ENCODE measurements around the gene SAMD8.
"Not testable (repeated sequence)": the region's sequence is repeated elsewhere in the genome, so short reads cannot be mapped to it uniquely, and the experiment has no call there.

SAMD8 gene

DNA sequence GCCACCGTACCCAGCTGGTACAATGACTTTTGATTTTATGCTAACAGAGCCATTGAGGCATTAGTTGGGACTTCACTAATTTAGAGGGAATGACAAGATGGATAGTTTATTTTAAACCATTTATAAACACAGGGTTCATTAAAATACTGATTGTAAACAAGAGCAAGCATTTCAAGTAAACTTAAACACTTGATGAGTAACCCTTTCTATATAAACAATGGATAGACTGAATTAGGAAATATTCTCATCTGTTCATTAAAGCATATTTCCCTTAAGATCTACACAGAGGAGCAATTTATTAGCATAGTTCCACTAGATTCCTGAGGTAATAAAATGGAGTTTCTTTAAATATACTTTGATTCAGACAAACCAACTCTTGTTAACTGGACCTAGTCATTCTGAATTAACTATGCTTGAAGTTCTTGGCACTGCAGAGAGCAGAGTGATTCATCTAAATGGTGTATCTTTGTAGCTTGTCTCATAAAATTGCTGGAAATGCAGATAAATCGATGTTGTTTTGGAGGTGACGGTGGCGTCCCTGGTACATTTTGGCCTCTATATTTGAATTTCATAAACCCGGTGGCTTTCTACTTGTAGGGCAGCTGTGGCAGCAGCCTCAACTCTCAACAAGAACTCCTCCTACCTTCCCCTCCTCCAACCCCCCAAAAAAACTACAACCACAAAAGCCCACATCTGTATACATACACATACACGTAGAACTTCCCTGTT is 83.7 kb downstream of the SAMD8 start:
- no peak for DNase-seq (ENCODE audit: low read depth)

DNA sequence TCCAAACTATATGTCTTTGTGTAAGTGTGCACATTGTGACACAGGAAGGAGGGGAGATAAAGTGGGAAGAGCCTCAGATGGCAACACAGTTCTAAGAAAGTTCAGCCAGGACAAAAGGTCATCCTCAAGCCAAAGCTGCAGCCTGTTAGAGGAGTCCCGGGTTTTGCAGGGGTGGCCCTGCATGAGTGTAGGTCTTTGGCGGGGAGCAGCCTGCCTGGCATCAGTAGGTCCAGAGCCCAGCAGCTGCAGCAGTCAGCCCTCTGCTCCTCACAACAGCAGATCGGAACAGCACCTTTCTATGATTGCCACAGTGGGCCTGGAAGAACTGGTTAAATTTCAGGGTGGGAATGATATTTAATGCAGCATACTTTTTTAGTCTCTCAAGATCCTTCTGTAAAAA is 85.6 kb downstream of the SAMD8 start:
- no peak for DNase-seq (ENCODE audit: low read depth)

DNA sequence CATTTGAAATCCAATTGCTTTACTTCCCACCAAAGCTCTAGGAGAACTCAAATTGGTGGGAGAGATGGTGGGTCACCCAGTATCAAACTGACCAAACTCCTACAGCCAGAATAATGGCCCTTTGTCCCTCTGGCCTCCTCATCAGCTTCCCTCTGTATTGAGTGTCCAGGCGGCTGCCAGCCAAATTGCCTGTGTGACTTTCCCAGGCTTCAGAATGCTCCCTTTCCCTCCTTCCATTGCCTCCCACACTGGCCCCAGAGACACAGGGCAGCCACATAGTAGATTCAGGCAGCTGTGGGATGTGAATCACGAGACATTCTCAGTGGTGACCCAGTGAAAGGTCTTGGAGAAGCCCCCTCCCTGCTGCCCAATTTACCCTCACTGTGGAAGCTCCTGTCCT is 86.5 kb downstream of the SAMD8 start:
- no peak for DNase-seq (ENCODE audit: low read depth)

DNA sequence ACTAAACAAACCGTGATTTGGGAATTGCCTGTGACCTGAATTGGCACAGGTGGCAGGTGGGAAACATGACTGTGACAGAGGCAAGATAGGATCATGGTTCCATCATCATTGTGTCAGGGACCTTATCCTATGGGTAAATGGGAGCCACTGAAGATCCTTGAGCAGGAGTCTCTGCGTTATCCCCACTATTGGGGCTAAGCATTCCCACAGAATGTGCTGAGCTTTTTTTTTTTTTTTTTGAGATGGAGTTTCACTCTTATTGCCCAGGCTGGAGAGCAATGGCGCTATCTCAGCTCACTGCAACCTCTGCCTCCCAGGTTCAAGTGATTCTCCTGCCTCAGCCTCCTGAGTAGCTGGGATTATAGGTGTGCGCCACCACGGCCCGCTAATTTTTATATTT is 88.5 kb downstream of the SAMD8 start:
- not testable (repeated sequence) for DNase-seq (ENCODE audit: low read depth)

DNA sequence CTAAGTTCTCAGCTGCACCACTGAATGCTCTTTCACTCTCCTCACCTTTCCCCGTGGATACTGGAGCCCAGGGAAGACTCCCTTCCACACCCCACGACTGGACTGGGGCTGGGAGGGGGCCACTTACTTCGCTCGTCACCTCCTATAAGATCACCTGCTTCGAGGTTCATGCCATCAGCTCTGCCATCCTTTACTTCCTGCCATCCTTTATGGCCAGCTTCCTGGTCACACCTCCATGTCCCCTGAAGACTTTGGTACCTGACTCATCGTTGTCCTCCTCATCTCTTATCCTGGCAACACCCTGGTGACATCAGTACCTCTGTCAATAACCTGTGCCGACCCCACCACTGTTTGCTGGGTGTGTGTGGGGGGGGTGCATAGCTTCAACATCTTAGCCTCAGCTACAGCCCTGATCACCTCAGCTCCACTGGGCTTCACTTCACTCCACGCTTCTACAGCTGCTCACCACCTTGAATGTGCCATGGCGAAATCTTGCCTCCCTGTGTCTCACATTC is 90.4 kb downstream of the SAMD8 start:
- DNase-seq (ENCODE audit: low read depth), result no peak

DNA sequence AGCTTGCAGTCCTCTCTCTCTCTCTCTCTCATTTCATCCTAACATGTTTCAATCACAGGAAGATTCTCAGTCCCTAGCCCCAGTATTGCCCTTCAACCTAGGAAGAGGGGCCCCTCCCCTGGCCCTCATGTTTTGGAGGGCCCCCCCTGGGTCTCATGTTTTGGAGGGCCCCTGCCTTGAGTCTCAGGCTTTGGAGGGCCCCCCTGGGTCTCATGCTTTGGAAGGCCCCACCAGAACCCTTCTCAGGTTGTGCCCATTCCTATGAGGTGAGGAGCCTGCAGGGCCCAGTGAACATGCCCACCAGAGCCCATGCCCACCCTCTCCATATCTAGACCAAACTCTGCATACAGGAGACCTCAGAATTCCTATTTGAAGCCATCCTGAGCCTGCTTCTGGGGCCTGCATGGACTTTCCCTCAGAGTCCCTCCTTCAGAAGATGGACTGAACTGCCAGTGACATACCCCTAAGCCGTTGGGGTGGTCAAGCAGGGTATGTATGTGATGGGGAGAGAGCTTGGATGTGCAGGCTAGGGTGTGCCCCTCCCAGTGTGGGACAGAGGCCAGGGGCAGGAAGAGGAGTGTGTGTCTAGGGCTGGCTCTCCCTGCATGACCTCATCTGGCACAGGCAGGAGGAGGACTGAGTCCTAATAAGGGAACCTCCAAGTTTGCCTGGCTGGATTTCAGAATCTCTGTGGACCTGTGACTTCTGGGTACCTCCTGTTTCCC is 91.0 kb downstream of the SAMD8 start:
- no peak for DNase-seq (ENCODE audit: low read depth)

DNA sequence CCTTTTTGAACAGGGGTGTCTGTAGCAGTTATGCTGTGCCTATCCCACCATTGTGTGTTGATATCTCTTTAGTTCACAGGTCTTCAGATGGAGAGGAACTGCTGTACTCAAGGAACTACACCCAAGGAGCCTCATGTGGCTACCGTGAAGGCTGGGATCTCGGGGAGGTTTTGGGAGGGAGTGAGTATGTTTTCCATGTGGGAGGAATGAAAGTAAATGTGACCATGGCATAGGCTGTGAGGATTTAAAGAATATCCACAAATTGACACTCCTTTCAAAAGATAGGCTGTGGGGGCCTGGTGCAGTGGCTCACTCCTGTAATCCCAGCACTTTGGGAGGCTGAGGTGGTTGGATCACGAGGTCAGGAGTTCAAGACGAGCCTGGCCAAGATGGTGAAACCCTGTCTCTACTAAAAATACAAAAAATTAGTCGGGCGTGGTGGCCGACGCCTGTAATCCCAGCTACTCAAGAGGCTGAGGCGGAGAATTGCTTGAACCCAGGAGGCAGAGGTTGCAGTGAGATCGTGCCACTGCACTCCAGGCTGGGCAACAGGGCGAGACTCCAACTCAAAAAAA is 91.7 kb downstream of the SAMD8 start:
- not testable (repeated sequence) for DNase-seq (ENCODE audit: low read depth)

DNA sequence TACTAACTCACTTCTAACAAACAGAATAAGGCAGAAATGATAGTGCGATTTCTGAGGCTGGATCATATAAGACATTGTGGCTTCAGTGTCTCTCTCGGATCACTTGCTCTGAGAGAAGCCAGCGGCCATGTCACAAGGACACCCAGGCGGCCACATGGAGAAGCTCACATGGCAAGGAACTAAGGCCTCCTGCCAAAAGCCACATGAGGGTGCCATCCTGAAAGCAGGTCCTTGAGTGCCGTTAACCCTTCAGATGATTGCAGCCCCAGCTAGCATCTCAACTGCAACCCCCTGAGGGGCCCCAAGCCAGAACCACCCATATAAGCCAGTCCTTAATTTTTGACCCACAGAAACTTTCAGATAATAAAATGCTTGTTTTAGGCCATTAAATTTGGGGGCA is 92.3 kb downstream of the SAMD8 start:
- no peak for DNase-seq (ENCODE audit: low read depth)

DNA sequence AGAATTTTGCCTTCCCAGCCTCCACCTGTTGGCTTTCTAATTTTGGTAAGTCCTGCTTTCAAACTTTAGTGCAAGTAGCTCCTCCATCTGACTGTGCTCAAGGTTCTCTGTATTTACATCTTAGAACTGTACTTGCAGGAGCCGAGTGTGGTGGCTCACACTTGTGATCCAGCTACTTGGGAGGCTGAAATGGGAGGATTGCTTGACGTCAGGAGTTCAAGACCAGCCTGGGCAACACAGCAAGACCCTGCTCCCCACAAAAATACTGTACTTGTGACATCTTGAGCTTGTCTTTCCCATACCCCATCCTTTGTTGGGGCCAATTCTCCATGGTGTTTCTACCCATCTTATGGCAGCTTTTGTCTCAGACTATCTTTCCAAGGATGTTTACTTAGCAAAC is 94.5 kb downstream of the SAMD8 start:
- DNase-seq (ENCODE audit: low read depth), result no peak

DNA sequence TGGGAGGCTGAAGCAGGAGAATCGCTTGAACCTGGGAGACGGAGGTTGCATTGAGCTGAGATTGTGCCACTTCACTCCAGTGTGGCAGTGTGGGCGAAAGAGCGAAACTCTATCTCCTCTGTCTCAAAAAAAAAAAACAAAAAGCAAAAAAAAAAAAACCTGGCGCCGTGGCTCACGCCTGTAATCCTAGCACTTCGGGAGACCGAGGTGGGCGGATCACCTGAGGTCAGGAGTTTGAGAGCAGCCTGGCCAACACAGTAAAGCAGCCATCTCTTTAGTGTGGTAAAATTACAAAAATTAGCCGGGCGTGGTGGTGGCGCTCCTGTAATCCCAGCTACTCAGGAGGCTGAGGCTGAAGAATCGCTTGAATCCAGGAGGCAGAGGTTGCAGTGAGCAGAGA is 95.2 kb downstream of the SAMD8 start:
- DNase-seq (ENCODE audit: low read depth), result not testable (repeated sequence)

DNA sequence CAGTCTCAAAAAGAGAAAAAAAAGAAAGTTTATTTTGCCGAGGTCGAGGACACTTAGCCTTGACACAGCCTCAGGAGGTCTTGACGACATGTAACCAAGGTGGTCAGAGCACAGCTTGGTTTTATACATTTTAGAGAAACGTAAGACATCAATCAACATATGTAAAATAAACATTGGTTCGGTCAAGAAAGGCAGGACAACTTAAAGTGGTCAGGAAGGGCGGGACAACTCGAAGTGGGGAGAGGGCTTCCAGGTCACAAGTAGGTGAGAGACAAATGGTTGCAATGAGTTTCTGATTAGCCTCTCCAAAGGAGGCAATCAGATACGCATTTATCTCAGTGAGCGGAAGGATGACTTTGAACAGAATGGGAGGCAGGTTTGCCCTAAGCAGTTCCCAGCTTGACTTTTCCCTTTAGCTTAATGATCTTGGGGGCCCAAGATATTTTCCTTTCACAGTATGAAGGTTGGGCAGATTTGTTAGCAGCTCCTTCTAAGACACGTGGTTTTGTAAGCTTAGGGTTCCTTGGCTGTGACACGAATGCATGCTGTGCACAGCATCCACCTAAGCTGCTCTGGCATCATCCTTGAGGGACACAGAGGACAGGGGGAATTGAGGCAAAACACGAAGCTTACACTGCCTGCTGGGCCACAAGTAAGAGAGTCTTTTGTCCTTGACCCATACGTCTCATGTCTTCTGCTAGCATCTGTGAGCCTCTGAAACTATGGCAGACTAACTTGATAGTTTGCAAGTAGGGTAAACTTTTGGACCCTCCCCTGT is 95.8 kb downstream of the SAMD8 start:
- DNase-seq (ENCODE audit: low read depth), result no peak

DNA sequence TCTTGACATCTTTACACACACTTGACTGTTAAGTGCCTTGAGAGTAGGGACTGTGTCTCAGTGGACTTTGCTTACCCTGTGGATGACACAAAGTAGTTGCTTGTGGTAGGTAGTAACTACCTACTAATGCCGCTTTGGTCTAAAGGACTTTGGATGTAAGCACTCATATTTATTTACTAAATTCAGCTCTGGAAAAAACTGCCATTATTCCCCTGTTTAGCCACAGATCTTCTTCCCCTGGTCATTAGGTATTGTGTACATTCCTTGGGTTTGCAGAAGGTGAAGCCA is 96.3 kb downstream of the SAMD8 start:
- DNase-seq (ENCODE audit: low read depth), result no peak

DNA sequence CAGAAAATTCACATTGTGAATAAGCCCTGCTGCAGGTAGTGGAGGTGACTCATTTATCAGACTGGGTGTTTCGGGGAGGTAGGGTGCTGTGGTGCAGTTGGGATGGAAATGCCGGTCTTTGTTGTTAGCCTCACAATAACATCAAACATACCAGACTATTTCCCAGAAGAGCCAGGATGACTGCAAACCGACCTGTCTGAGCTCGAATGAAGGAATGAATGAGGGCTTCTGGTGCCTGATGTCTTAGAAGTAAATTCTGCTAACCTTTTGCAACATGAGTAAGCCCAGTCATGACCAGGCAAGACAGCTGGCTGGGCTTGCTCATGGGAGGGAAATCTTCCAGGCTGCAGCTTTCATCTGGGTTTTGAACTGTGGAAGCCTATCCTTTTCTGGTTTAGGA is 96.7 kb downstream of the SAMD8 start:
- no peak for DNase-seq (ENCODE audit: low read depth)

DNA sequence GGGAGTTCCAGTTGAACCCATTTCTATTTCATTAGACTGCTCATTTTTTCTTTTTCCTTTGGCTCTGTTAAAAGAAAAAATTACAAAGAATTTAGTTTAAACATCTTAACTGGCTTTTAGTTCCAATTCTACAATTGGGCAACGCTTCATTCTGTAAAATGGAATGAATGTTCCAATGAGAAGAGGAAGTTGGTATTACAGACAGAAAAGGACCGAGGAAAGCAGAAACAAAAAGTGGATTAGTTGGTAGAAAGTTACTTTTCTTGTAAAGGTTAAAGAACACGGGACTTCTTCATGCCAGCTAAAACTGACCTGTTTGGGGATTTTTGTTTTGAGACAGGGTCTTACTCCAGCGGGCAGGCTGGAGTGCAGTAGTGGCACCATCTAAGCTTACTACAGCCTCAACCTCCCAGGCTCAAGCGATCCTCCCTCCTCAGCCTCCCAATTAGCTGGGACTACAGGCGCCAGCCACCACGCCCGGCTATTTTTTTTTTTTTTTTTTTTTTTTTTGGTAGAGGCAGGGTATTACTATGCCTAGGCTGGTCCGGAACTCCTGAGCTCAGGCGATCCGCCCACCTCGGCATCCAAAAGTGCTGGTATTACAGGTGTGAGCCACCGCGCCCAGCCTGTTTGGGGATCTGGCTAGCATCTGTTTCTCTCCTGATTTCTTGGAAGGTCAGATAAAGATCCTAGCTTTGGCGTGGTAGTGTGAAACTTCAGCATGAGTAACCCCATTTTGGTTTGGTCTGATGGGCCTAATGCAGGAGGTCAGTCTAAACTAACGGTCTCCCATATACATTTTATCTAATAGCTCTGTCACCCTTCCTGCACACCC is 97.8 kb downstream of the SAMD8 start:
- DNase-seq (ENCODE audit: low read depth), result no peak

DNA sequence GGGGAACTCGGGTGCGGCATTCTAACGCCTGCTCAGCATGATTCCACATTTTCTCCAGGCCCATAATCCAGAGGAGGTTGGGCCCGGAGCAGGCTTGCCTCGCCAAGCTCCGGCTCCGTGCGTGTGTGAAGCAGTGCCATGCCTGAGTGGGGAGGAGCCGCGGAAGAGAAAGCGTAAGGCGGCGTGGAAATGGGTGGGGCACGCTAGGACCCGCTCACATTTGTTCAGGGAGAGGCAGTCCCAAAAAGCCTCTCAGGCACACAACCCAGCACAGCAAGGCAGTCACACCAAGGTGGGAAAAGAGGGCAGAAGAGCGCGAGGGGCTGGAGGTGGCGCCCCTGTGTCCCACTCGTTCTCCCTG is 98.4 kb downstream of the SAMD8 start:
- DNase-seq (ENCODE audit: low read depth), result peak; percentile 37

DNA sequence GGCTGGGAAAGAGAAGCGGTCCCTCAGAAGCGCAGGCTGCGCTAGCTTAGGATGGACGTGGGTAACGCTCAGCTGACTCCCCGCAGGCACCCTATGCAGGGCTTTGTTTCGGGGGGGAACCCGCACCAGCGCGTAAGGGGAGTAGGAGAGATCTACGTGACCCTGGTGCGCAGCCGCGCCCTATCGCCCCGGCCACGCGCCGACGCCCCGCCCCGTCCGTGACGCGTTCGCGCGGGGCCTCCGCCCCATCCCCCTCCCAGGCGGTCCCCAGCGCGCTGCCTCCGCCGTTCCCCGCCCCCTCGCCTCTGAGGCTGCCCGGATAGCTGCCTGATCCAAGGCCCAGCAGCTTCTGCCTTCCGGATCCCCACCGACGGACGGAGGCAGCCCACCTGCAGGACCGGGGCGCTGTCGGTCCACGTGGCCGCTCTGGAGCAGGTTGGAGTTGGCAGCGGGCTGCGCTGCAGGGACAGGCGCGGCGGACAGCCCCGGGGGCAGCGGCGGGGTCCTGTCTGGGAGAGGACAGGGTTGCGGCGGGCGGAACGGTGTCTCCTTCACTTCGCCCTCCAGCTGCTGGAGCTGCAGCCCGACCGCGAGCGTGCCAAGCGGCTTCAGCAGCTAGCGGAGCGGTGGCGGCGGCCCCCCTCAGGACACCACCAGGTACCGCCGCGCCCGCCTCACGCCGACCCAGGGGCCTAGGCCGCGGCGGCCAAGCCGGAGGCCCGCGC is 99.0 kb downstream of the SAMD8 start, which contains the start of gene VDAC2:
TSS of gene VDAC2 (plus strand) at position 515 of the 725 bp plus-strand sequence. CDS start 363 bp downstream, outside the sequence.
- DNase-seq (ENCODE audit: low read depth), result peak; percentile 90

DNA sequence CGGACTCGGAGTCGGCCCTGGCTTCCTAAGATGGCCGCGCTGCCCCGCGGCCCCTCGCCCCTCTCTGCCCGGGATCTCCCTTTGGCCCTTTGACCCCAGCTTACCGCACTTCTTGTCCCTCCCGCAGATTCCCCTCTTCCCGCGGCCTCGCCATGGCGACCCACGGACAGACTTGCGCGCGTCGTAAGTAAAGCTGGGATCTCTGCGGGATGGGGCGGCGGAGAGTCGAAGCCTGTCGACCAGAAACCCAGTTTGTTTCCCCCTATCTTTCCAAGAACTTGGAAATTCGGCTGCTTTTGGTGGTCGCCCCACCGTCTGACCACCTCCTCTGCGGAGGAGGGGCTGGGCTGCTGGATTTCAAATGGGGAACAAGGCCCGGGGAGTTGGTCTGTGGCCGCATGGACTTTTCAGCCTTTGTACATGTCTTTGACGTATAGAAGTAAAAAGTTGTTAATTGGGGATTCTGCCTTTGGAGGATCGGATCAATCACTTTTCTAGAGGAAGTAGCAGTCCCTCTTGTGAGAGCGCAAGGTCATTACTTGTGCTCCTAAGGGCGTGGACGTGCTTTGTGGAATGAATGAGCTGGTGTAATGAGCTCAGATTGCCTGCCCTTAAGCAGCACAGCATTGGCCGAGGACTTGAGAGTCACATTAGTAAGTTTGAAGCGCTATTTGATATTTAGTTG is 99.7 kb downstream of the SAMD8 start:
- no peak for DNase-seq (ENCODE audit: low read depth)

DNA sequence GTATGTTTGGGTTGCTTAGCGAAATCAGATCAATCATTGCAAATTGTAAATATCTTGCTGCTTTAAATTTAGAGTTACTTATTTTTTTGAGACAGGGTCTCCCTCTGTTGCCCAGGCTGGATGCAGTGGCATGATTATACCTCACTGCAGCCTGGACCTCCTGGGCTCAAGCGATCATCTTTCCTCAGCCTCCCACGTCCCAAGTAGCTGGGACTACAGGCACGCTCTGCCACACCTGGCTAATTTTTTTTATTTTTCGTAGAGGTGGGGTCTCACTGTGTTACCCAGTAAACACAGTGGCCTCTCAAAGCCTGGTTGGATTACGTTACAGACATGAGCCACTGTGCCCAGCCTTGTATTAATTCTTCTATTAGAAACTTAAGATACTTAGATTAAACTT is 100.9 kb downstream of the SAMD8 start:
- no peak for DNase-seq (ENCODE audit: low read depth)

DNA sequence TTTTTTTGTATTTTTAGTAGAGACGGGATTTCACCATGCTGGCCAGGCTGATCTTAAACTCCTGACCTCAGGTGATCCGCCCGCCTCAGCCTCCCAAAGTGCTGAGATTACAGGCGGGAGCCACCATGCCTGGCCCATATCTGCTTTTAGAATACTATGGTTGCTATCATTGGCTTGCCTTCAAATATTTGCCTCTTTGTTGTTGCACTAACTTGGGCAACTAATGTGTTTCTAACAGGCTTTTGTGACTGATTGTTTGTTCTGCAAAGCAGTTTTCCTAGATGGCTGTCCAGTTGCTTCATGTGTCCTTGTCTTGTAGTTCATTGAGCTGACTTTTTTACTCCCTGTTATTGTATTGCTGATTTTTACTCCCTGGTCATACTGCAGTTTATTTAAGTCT is 108.8 kb downstream of the SAMD8 start:
- no peak for DNase-seq (ENCODE audit: low read depth)

DNA sequence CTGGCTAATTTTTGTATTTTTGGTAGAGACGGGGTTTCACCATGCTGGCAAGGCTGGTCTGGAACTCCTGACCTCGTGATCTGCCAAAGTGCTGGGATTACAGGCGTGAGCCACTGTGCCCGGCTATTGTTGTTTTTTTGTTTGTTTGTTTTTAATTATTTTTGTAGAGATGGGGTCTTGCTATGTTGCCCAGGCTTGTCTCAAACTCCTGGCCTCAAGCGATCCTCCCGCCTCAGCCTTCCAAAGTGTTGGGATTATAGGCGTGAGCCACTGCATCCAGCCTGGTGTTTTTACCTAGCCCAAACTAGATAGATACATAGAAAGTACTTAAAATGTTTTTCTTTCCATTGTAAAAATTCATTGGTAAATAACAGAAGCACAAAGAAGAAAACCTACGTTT is 110.0 kb downstream of the SAMD8 start:
- not testable (repeated sequence) for DNase-seq (ENCODE audit: low read depth)

All from stimulated activated CD8-positive, alpha-beta memory T cell treated with anti-CD3 and anti-CD28 coated beads, Interleukin-15, amount 100 ng/mL, for 24 hours (primary cell).